ENCODE measurements around the gene SLC16A4.
"Not testable (repeated sequence)": the region's sequence is repeated elsewhere in the genome, so short reads cannot be mapped to it uniquely, and the experiment has no call there.

SLC16A4 gene

GRCh38 chr1:110424699-110425611 is 34.1 kb upstream of the SLC16A4 start:
- in situ Hi-C loops (cut with HindIII; ENCODE audit: low sequenced_read_pairs) = no loop called here
- no peak for DNase-seq (ENCODE audit: low read depth)
- H3K4me3 ChIP-seq (ENCODE audit: low read depth, low read length) = no peak overlapping the region
- no peak for TF ChIP-seq CTCF (IDR thresholded peaks at IDR 0.05; ENCODE audit: low read depth, low read length, missing control alignments)

DNA sequence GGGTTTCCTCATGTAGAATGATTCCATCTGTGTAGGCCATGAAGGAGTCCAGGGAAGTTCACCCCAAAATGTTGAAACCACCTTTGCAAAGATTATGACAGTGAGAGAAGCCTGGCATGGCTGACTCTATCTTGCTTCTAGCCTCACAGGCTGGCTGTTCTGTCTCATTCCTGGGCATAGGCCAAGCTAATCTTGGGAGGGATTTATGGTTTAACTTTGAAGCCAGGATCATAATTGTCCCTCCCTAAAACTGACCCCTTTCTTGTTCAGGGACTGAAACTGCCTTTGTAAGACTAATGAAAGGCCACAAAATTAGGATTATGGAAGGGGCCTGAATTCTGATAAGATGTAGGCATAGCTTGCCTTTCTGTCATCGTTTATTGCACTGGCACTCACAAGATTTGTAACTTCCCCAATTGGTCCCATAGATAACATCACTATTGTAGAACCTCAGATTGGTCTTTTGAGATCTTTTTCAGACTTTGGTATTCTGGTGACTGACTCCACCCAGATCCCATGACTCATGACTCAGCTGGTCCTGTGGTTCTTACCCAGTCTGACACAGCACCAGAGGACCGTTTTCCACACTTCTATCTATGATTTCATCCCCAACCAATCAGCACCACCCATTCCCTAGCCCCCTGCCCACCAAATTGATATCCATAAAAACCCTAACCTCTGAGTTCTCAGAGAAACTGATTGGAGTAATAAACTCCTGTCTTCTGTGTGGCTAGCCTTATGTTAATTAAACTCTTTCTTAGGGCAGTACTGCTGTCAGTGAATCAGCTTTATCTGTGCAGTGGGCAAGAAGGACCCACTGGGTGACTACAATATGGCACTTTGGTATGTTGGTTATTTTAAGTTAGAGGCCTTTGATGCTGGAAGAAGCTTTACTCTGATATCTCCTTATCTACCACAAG is 30.3 kb upstream of the SLC16A4 start:
- in situ Hi-C loops (cut with HindIII; ENCODE audit: low sequenced_read_pairs) = no loop called here
- H3K4me3 ChIP-seq (ENCODE audit: low read depth, low read length) = no peak overlapping the region
- no peak for TF ChIP-seq CTCF (IDR thresholded peaks at IDR 0.05; ENCODE audit: low read depth, low read length, missing control alignments)
- DNase-seq (ENCODE audit: low read depth) = no peak

- TF ChIP-seq CTCF (IDR thresholded peaks at IDR 0.05; ENCODE audit: low read depth, low read length, missing control alignments) = no peak
- in situ Hi-C loops (cut with HindIII; ENCODE audit: low sequenced_read_pairs) = no loop called here
- no peak for DNase-seq (ENCODE audit: low read depth)
- no peak overlapping the region for H3K4me3 ChIP-seq (ENCODE audit: low read depth, low read length)
Observed at GRCh38 chr1:110420023-110420662, 29.3 kb upstream of the SLC16A4 start.

GRCh38 chr1:110418729-110419128 is 27.9 kb upstream of the SLC16A4 start:
- no peak overlapping the region for H3K4me3 ChIP-seq (ENCODE audit: low read depth, low read length)
- in situ Hi-C loops (cut with HindIII; ENCODE audit: low sequenced_read_pairs) = no loop called here
- no peak for TF ChIP-seq CTCF (IDR thresholded peaks at IDR 0.05; ENCODE audit: low read depth, low read length, missing control alignments)
- DNase-seq (ENCODE audit: low read depth) = no peak

GRCh38 chr1:110413045-110413444 is 22.2 kb upstream of the SLC16A4 start:
- DNase-seq (ENCODE audit: low read depth); H3K4me3 ChIP-seq (ENCODE audit: low read depth, low read length); in situ Hi-C loops (cut with HindIII; ENCODE audit: low sequenced_read_pairs): not testable (repeated sequence)

DNA sequence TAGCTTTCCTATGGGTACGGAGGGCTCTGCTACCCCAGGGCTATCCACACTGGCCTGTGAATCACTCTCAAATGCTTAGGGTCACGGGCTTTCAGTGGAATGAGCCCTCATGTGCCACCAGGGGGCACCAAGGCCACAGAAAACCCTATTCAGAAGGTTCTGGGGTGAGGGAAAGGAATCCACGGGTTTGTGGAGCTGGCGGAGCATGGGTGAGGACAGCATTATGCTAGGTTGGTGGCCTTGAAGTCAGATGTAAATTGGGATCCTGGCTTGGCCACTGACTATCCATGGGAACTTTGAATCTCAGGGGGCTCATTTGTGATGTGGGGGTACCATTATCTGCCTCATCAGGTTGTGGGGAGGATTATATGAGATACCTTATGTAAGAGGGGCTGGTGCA is 21.8 kb upstream of the SLC16A4 start:
- no peak overlapping the region for H3K4me3 ChIP-seq (ENCODE audit: low read depth, low read length)
- DNase-seq (ENCODE audit: low read depth) = peak; percentile 18
- in situ Hi-C loops (cut with HindIII; ENCODE audit: low sequenced_read_pairs) = no loop called here
- peak; percentile 74 for TF ChIP-seq CTCF (IDR thresholded peaks at IDR 0.05; ENCODE audit: low read depth, low read length, missing control alignments)
